GM23338 (cell line): ENCODE data around the gene P2RY8. TPM values are rescaled to one million over a fixed set of nuclear protein-coding genes. Genes with fewer than 3 reads are reported as not detected.

ENCODE experiments used
- ATAC-seq: fragments of 200-7000 bp; cut with Tn5 transposase; 3 replicates; pipeline ENCODE4 v1.9.1; 2020
- DNase-seq: peaks from one replicate; pipeline ENCODE4 v3.0.0-alpha.2; 2015; ENCODE audit warnings: low spot score
- H2AFZ ChIP-seq: fragments of 200-600 bp; sonication (generic); 2 replicates; pipeline ENCODE4 v1.8.0; 2016; ENCODE audit warnings: antibody characterized with exemption, mild to moderate bottlenecking, moderate library complexity
- H3F3A ChIP-seq: fragments of 200-600 bp; sonication (generic); replicated peaks from 2 replicates; pipeline ENCODE4 v1.8.0; 2017; ENCODE audit warnings: antibody characterized with exemption, mixed run types, low read depth
- H3K27ac ChIP-seq: fragments of 200-600 bp; sonication (generic); 2 replicates; pipeline ENCODE4 v1.6.1; 2016; ENCODE audit warnings: low read depth
- H3K27me3 ChIP-seq: fragments of 200-600 bp; sonication (generic); 2 replicates; pipeline ENCODE4 v1.8.0; 2016; ENCODE audit warnings: mild to moderate bottlenecking, mixed run types, moderate library complexity; ENCODE audit not compliant: insufficient read depth
- H3K36me3 ChIP-seq: fragments of 200-600 bp; sonication (generic); 2 replicates; pipeline ENCODE4 v1.8.0; 2016; ENCODE audit warnings: mild to moderate bottlenecking; ENCODE audit not compliant: insufficient read depth
- H3K4me1 ChIP-seq: fragments of 200-600 bp; sonication (generic); 2 replicates; pipeline ENCODE4 v1.8.0; 2016; ENCODE audit warnings: mild to moderate bottlenecking, moderate library complexity; ENCODE audit not compliant: insufficient read depth
- H3K4me2 ChIP-seq: fragments of 200-600 bp; sonication (generic); 2 replicates; pipeline ENCODE4 v1.7.1; 2017; ENCODE audit warnings: mixed run types
- H3K4me3 ChIP-seq: fragments of 200-600 bp; sonication (generic); 2 replicates; pipeline ENCODE4 v1.6.1; 2016; ENCODE audit warnings: mixed run types
- H3K79me2 ChIP-seq: fragments of 200-600 bp; sonication (generic); replicated peaks from 2 replicates; pipeline ENCODE4 v1.8.0; 2017; ENCODE audit warnings: mild to moderate bottlenecking; ENCODE audit not compliant: insufficient read depth
- H3K9me2 ChIP-seq: fragments of 200-600 bp; sonication (generic); 2 replicates; pipeline ENCODE4 v1.8.0; 2017; ENCODE audit not compliant: insufficient read depth
- H4K20me1 ChIP-seq: fragments of 200-600 bp; sonication (generic); replicated peaks from 2 replicates; pipeline ENCODE4 v1.8.0; 2017; ENCODE audit warnings: mild to moderate bottlenecking; ENCODE audit not compliant: insufficient read depth
- H3K27ac Mint-ChIP-seq: 2 replicates; pipeline ENCODE4 v1.8.0; 2020; ENCODE audit warnings: inconsistent platforms, mild to moderate bottlenecking, moderate library complexity, mixed read lengths
- H3K27me3 Mint-ChIP-seq: 3 replicates; pipeline ENCODE4 v1.8.0; 2022; ENCODE audit warnings: low read depth, mild to moderate bottlenecking, moderate library complexity, mixed read lengths, inconsistent platforms; ENCODE audit not compliant: insufficient read depth, poor library complexity
- H3K36me3 Mint-ChIP-seq: 3 replicates; pipeline ENCODE4 v1.8.0; 2021; ENCODE audit warnings: low read depth, mild to moderate bottlenecking, inconsistent platforms, moderate library complexity, mixed read lengths
- H3K4me1 Mint-ChIP-seq: 3 replicates; pipeline ENCODE4 v1.8.0; 2020; ENCODE audit warnings: mild to moderate bottlenecking, inconsistent platforms, mixed read lengths
- H3K4me3 Mint-ChIP-seq: 3 replicates; pipeline ENCODE4 v1.8.0; 2021; ENCODE audit warnings: moderate library complexity, mild to moderate bottlenecking, inconsistent platforms, mixed read lengths
- H3K9me3 Mint-ChIP-seq: 3 replicates; pipeline ENCODE4 v1.8.0; 2020; ENCODE audit warnings: moderate library complexity, mild to moderate bottlenecking, inconsistent platforms, mixed read lengths
- CREB1 ChIP-seq: fragments of 250-450 bp; sonication (Bioruptor Pico); IDR thresholded peaks from 2 replicates; pipeline ENCODE4 v1.5.0; 2020; ENCODE audit warnings: low read depth, mild to moderate bottlenecking, moderate library complexity
- EZH2 ChIP-seq: fragments of 200-600 bp; sonication (generic); IDR thresholded peaks from one replicate; pipeline ENCODE4 v1.8.0; 2017; ENCODE audit warnings: antibody characterized with exemption, mild to moderate bottlenecking, low read depth; ENCODE audit not compliant: unreplicated experiment
- EZH2phosphoT487 ChIP-seq: fragments of 200-600 bp; sonication (generic); IDR thresholded peaks from one replicate; pipeline ENCODE4 v1.8.1; 2018; ENCODE audit warnings: antibody characterized with exemption; ENCODE audit not compliant: unreplicated experiment
- JUNB ChIP-seq: IDR thresholded peaks from one replicate; pipeline ENCODE4 v1.6.1; 2016; ENCODE audit warnings: antibody characterized with exemption; ENCODE audit not compliant: unreplicated experiment
- NANOG ChIP-seq: IDR thresholded peaks from 2 replicates; pipeline ENCODE4 v1.6.1; 2016; ENCODE audit warnings: antibody characterized with exemption, borderline replicate concordance
- POLR2AphosphoS5 ChIP-seq: IDR thresholded peaks from 2 replicates; pipeline ENCODE4 v1.6.1; 2016; ENCODE audit warnings: antibody characterized with exemption, low read depth
- STAT1 ChIP-seq: IDR thresholded peaks from one replicate; pipeline ENCODE4 v1.6.1; 2016; ENCODE audit warnings: antibody characterized with exemption; ENCODE audit not compliant: unreplicated experiment
- ZNF114 ChIP-seq: fragments of 250-450 bp; sonication (Bioruptor Pico); IDR thresholded peaks from 2 replicates; pipeline ENCODE4 v1.5.0; 2020; ENCODE audit warnings: mild to moderate bottlenecking, moderate library complexity
- ZNF331 ChIP-seq: fragments of 250-450 bp; sonication (Bioruptor Pico); IDR thresholded peaks from 2 replicates; pipeline ENCODE4 v1.5.0; 2020; ENCODE audit warnings: low read depth, mild to moderate bottlenecking, moderate library complexity
- polyA plus RNA-seq: library from polyadenylated mRNA; unstranded; fragments of >200 nt; fragmentation: Nextera tagmentation; extraction: Ambion mirVana; gene quantifications from 2 replicates; pipeline ENCODE4 v1.2.1, GENCODE V29; 2016
- total RNA-seq: library from RNA; depleted of rRNA; stranded (reverse); fragments of >200 nt; shearing (Covaris generic); gene quantifications from 2 replicates; pipeline ENCODE4 v1.2.3, GENCODE V29; 2014
- TF ChIP-seq, protein P1 (sequence below): IDR thresholded peaks from one replicate; pipeline ENCODE4 v1.6.1; 2018; ENCODE audit warnings: antibody characterized with exemption; ENCODE audit not compliant: unreplicated experiment
- TF ChIP-seq, protein P2 (sequence below), 2 experiments: fragments of 200-600 bp in 1 of 2; sonication (generic) in 1 of 2; conservative IDR thresholded peaks; 2 replicates each; pipeline versions ENCODE4 v1.5.1 to v1.6.1; 2016 to 2017; ENCODE audit warnings: antibody characterized with exemption in 2 of 2, low read depth in 2 of 2, mild to moderate bottlenecking in 2 of 2, moderate library complexity in 1 of 2
- TF ChIP-seq, protein P3 (sequence below): IDR thresholded peaks from 2 replicates; pipeline ENCODE4 v1.6.1; 2016; ENCODE audit warnings: antibody characterized with exemption
- TF ChIP-seq, protein P4 (sequence below): fragments of 250-450 bp; sonication (Bioruptor Pico); IDR thresholded peaks from 2 replicates; pipeline ENCODE4 v1.5.0; 2020; ENCODE audit warnings: mild to moderate bottlenecking, moderate library complexity

Gene P2RY8
- total and polyA plus RNA-seq, 2 experiments from 2014 or later: 0.24 TPM; not detected in 1

DNA sequence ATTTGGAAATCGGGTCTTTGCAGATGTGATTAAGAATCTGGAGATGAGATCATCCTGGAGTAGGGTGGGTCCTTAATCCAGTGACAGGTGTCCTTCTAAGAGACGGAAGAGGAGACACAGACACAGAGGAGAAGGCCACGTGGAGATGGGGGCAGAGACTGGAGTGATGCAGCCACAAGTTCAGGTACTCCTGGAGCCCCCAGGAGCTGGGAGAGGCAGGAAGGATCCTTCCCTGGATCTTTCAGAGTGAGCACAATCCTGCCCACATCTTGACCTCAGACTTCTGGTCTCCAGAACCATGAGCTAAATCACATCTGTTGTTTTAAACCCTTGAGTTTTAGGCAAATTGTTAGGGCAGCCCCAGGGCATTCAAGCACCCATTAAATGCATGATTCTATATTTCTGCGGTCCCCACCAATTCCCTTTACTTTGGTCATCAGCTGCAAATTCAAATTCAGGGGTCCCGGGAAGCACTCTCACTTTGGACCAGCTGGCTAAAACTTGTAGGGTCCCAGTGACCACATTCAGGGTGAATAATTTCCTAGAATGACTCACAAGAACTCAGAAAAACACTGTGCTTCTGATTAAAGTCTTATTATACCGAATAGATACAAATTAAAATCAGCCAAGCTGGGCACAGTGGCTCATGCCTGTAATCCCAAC, 41.7 kb upstream of the P2RY8 start:
- H3K27ac Mint-ChIP-seq: no peak overlapping the region
- H3K4me1 Mint-ChIP-seq: no peaks in the 10 kb centered on the region
- no peaks in the 10 kb centered on the region for H3F3A ChIP-seq
- TF ChIP-seq NANOG: no peak
- TF ChIP-seq, protein P1, sequence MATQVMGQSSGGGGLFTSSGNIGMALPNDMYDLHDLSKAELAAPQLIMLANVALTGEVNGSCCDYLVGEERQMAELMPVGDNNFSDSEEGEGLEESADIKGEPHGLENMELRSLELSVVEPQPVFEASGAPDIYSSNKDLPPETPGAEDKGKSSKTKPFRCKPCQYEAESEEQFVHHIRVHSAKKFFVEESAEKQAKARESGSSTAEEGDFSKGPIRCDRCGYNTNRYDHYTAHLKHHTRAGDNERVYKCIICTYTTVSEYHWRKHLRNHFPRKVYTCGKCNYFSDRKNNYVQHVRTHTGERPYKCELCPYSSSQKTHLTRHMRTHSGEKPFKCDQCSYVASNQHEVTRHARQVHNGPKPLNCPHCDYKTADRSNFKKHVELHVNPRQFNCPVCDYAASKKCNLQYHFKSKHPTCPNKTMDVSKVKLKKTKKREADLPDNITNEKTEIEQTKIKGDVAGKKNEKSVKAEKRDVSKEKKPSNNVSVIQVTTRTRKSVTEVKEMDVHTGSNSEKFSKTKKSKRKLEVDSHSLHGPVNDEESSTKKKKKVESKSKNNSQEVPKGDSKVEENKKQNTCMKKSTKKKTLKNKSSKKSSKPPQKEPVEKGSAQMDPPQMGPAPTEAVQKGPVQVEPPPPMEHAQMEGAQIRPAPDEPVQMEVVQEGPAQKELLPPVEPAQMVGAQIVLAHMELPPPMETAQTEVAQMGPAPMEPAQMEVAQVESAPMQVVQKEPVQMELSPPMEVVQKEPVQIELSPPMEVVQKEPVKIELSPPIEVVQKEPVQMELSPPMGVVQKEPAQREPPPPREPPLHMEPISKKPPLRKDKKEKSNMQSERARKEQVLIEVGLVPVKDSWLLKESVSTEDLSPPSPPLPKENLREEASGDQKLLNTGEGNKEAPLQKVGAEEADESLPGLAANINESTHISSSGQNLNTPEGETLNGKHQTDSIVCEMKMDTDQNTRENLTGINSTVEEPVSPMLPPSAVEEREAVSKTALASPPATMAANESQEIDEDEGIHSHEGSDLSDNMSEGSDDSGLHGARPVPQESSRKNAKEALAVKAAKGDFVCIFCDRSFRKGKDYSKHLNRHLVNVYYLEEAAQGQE: no peak
- no peak for TF ChIP-seq CREB1 (CRISPR knock-in tag)
- no peak for TF ChIP-seq ZNF331
- no peak for TF ChIP-seq STAT1
- TF ChIP-seq EZH2: no peak
- no peak for TF ChIP-seq EZH2phosphoT487
- no peak for TF ChIP-seq JUNB
- TF ChIP-seq, protein P2, sequence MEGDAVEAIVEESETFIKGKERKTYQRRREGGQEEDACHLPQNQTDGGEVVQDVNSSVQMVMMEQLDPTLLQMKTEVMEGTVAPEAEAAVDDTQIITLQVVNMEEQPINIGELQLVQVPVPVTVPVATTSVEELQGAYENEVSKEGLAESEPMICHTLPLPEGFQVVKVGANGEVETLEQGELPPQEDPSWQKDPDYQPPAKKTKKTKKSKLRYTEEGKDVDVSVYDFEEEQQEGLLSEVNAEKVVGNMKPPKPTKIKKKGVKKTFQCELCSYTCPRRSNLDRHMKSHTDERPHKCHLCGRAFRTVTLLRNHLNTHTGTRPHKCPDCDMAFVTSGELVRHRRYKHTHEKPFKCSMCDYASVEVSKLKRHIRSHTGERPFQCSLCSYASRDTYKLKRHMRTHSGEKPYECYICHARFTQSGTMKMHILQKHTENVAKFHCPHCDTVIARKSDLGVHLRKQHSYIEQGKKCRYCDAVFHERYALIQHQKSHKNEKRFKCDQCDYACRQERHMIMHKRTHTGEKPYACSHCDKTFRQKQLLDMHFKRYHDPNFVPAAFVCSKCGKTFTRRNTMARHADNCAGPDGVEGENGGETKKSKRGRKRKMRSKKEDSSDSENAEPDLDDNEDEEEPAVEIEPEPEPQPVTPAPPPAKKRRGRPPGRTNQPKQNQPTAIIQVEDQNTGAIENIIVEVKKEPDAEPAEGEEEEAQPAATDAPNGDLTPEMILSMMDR (conservative IDR thresholded peaks at IDR 0.05; ENCODE audit: low read depth in 2 of 2): no peak
- TF ChIP-seq, protein P3, sequence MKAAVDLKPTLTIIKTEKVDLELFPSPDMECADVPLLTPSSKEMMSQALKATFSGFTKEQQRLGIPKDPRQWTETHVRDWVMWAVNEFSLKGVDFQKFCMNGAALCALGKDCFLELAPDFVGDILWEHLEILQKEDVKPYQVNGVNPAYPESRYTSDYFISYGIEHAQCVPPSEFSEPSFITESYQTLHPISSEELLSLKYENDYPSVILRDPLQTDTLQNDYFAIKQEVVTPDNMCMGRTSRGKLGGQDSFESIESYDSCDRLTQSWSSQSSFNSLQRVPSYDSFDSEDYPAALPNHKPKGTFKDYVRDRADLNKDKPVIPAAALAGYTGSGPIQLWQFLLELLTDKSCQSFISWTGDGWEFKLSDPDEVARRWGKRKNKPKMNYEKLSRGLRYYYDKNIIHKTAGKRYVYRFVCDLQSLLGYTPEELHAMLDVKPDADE: no peak
- no peak for TF ChIP-seq POLR2AphosphoS5
- TF ChIP-seq, protein P4, sequence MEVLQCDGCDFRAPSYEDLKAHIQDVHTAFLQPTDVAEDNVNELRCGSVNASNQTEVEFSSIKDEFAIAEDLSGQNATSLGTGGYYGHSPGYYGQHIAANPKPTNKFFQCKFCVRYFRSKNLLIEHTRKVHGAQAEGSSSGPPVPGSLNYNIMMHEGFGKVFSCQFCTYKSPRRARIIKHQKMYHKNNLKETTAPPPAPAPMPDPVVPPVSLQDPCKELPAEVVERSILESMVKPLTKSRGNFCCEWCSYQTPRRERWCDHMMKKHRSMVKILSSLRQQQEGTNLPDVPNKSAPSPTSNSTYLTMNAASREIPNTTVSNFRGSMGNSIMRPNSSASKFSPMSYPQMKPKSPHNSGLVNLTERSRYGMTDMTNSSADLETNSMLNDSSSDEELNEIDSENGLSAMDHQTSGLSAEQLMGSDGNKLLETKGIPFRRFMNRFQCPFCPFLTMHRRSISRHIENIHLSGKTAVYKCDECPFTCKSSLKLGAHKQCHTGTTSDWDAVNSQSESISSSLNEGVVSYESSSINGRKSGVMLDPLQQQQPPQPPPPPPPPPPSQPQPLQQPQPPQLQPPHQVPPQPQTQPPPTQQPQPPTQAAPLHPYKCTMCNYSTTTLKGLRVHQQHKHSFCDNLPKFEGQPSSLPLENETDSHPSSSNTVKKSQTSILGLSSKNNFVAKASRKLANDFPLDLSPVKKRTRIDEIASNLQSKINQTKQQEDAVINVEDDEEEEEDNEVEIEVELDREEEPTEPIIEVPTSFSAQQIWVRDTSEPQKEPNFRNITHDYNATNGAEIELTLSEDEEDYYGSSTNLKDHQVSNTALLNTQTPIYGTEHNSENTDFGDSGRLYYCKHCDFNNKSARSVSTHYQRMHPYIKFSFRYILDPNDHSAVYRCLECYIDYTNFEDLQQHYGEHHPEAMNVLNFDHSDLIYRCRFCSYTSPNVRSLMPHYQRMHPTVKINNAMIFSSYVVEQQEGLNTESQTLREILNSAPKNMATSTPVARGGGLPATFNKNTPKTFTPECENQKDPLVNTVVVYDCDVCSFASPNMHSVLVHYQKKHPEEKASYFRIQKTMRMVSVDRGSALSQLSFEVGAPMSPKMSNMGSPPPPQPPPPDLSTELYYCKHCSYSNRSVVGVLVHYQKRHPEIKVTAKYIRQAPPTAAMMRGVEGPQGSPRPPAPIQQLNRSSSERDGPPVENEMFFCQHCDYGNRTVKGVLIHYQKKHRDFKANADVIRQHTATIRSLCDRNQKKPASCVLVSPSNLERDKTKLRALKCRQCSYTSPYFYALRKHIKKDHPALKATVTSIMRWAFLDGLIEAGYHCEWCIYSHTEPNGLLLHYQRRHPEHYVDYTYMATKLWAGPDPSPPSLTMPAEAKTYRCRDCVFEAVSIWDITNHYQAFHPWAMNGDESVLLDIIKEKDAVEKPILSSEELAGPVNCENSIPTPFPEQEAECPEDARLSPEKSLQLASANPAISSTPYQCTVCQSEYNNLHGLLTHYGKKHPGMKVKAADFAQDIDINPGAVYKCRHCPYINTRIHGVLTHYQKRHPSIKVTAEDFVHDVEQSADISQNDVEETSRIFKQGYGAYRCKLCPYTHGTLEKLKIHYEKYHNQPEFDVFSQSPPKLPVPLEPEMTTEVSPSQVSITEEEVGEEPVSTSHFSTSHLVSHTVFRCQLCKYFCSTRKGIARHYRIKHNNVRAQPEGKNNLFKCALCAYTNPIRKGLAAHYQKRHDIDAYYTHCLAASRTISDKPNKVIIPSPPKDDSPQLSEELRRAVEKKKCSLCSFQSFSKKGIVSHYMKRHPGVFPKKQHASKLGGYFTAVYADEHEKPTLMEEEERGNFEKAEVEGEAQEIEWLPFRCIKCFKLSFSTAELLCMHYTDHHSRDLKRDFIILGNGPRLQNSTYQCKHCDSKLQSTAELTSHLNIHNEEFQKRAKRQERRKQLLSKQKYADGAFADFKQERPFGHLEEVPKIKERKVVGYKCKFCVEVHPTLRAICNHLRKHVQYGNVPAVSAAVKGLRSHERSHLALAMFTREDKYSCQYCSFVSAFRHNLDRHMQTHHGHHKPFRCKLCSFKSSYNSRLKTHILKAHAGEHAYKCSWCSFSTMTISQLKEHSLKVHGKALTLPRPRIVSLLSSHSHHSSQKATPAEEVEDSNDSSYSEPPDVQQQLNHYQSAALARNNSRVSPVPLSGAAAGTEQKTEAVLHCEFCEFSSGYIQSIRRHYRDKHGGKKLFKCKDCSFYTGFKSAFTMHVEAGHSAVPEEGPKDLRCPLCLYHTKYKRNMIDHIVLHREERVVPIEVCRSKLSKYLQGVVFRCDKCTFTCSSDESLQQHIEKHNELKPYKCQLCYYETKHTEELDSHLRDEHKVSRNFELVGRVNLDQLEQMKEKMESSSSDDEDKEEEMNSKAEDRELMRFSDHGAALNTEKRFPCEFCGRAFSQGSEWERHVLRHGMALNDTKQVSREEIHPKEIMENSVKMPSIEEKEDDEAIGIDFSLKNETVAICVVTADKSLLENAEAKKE: no peak
- TF ChIP-seq ZNF114 (CRISPR knock-in tag): no peak
- H3K9me2 ChIP-seq: 0 out of 2 replicates have a peak, but pooled peaks cover 13% of the 10 kb centered on the region
- ATAC-seq (no peak), DNase-seq (no peak)
- H4K20me1 ChIP-seq: no peaks in the 10 kb centered on the region
- no peaks in the 10 kb centered on the region for H3K27me3 Mint-ChIP-seq
- H3K79me2 ChIP-seq: no peaks in the 10 kb centered on the region
- H3K9me3 Mint-ChIP-seq: peaks cover 39% of the 10 kb centered on the region
- no peak overlapping the region for H3K4me3 ChIP-seq
- H3K27ac ChIP-seq: no peak overlapping the region
- no peak overlapping the region for H3K4me2 ChIP-seq
- peaks cover 6% of the 10 kb centered on the region; the same call in 1 of the 3 replicates for H3K36me3 Mint-ChIP-seq
- no peaks in the 10 kb centered on the region for H3K27me3 ChIP-seq
- no peak overlapping the region for H3K4me3 Mint-ChIP-seq
- H3K4me1 ChIP-seq: no peaks in the 10 kb centered on the region
- H3K36me3 ChIP-seq: no peaks in the 10 kb centered on the region
- no peak overlapping the region for H2AFZ ChIP-seq
